SU-DHL-6 (cell line): ENCODE data around the gene MREG.
A peak's percentile ranks its signal among the peaks of the same experiment; 100 is the strongest.

Experiments
- H2AFZ ChIP-seq: fragments of 200-600 bp; sonication (generic); 2 replicates; pipeline ENCODE4 v1.6.1; 2014; ENCODE audit warnings: low read depth, mild to moderate bottlenecking, moderate library complexity, mixed read lengths, antibody characterized with exemption, low read length; ENCODE audit not compliant: severe bottlenecking
- H3F3A ChIP-seq: fragments of 200-600 bp; shearing (Covaris generic); 2 replicates; pipeline ENCODE4 v1.6.0; 2016; ENCODE audit warnings: antibody characterized with exemption, mild to moderate bottlenecking; ENCODE audit not compliant: insufficient read depth
- H3K27ac ChIP-seq: fragments of 200-600 bp; sonication (generic); 2 replicates; pipeline ENCODE4 v1.5.1; 2016; ENCODE audit warnings: low read depth, mild to moderate bottlenecking, low read length, moderate library complexity, mixed read lengths
- H3K27me3 ChIP-seq: fragments of 200-600 bp; sonication (generic), shearing (Covaris generic); 2 replicates; pipeline ENCODE4 v1.6.0; 2014; ENCODE audit warnings: mild to moderate bottlenecking, low read length
- H3K36me3 ChIP-seq: fragments of 200-600 bp; sonication (generic); 2 replicates; pipeline ENCODE4 v1.6.1; 2014; ENCODE audit warnings: mild to moderate bottlenecking, low read length, mixed read lengths
- H3K4me2 ChIP-seq: fragments of 300-600, 200-600 bp; shearing (Covaris generic), sonication (generic); 2 replicates; pipeline ENCODE4 v1.6.0; 2014; ENCODE audit warnings: low read length, low read depth, mild to moderate bottlenecking; ENCODE audit not compliant: poor library complexity, severe bottlenecking
- H3K4me3 ChIP-seq: fragments of 200-600 bp; sonication (generic); 2 replicates; pipeline ENCODE4 v1.5.1; 2014; ENCODE audit warnings: antibody characterized with exemption, low read length, mild to moderate bottlenecking, mixed read lengths; ENCODE audit not compliant: insufficient read depth, poor library complexity, severe bottlenecking
- H3K79me2 ChIP-seq: fragments of 200-600 bp; sonication (generic); 2 replicates; pipeline ENCODE4 v1.6.1; 2014; ENCODE audit warnings: mild to moderate bottlenecking, low read length, moderate library complexity; ENCODE audit not compliant: insufficient read depth
- H3K9ac ChIP-seq: fragments of 200-600 bp; sonication (generic); 2 replicates; pipeline ENCODE4 v1.7.0; 2014; ENCODE audit warnings: mild to moderate bottlenecking, low read length
- H3K9me2 ChIP-seq: fragments of 200-600 bp; sonication (generic); replicated peaks from 2 replicates; pipeline ENCODE4 v1.6.1; 2014; ENCODE audit warnings: low read length; ENCODE audit not compliant: insufficient read depth
- H3K9me3 ChIP-seq: fragments of 200-600 bp; sonication (generic); 2 replicates; pipeline ENCODE4 v1.6.1; 2014; ENCODE audit warnings: low read length, mixed read lengths; ENCODE audit not compliant: insufficient read depth
- H4K20me1 ChIP-seq: fragments of 200-600 bp; sonication (generic); 2 replicates; pipeline ENCODE4 v1.6.1; 2014; ENCODE audit warnings: low read depth, mild to moderate bottlenecking, antibody characterized with exemption, low read length, moderate library complexity, mixed read lengths
- EZH2phosphoT487 ChIP-seq: fragments of 200-600 bp; sonication (generic), shearing (Covaris generic); conservative IDR thresholded peaks from 2 replicates; pipeline ENCODE4 v1.6.1; 2018; ENCODE audit warnings: mild to moderate bottlenecking, antibody characterized with exemption, low read length, moderate library complexity, mixed read lengths
- TF ChIP-seq, protein P1 (sequence below): fragments of 200-600 bp; sonication (generic); IDR thresholded peaks from one replicate; pipeline ENCODE4 v1.5.1; 2017; ENCODE audit warnings: antibody characterized with exemption, mild to moderate bottlenecking, low read length, moderate library complexity; ENCODE audit not compliant: insufficient read depth, poor library complexity, severe bottlenecking

The MREG gene

DNA sequence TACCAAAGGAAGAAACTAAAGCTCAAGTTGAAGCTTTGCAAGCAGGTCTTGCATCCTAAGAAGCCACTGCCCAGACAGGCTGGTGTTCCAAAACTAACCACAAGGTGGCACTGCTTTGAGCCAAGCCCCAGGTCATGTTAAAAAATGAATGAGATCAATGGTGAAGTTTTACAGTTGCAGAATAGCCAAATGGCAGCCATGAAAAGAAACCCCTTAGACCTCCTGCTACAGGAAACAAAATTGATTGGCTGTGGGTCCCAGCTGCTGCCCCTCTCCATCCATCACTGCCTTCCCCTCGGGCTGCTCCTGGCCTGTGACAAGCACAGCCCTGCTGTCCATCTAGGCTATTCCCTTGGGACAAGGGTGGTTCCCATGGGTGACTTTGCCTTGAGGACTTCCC is 20.7 kb upstream of the MREG start:
- TF ChIP-seq, protein P1, sequence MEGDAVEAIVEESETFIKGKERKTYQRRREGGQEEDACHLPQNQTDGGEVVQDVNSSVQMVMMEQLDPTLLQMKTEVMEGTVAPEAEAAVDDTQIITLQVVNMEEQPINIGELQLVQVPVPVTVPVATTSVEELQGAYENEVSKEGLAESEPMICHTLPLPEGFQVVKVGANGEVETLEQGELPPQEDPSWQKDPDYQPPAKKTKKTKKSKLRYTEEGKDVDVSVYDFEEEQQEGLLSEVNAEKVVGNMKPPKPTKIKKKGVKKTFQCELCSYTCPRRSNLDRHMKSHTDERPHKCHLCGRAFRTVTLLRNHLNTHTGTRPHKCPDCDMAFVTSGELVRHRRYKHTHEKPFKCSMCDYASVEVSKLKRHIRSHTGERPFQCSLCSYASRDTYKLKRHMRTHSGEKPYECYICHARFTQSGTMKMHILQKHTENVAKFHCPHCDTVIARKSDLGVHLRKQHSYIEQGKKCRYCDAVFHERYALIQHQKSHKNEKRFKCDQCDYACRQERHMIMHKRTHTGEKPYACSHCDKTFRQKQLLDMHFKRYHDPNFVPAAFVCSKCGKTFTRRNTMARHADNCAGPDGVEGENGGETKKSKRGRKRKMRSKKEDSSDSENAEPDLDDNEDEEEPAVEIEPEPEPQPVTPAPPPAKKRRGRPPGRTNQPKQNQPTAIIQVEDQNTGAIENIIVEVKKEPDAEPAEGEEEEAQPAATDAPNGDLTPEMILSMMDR = peak; percentile 80
- no peak for TF ChIP-seq EZH2phosphoT487

DNA sequence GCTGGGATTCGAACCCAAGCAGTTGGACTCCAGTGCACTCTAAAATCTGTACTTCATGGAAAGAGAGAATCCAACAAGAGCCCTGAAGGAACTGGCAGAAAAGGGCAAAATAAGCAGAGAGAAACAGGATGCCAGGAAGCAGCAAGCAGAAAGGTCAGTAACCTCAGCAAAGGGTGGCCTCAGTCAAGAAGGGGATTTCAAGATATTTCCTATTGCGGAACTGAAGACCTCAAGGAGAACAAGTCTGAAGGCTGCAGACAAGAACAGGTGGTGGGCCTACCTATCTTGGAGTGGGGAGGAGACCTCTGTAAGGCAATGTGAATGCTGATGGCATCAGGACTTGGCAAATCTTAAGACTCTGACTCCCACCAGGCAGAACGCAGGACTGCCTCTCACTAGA is 20.1 kb upstream of the MREG start:
- no peak overlapping the region for H3K4me2 ChIP-seq
- H4K20me1 ChIP-seq = no peaks in the 10 kb centered on the region
- H3K9me3 ChIP-seq = no peaks in the 10 kb centered on the region
- no peak overlapping the region for H2AFZ ChIP-seq
- H3K27me3 ChIP-seq = no peaks in the 10 kb centered on the region
- no peaks in the 10 kb centered on the region for H3K79me2 ChIP-seq
- no peak overlapping the region for H3K4me3 ChIP-seq
- no peak for TF ChIP-seq EZH2phosphoT487
- TF ChIP-seq, protein P1 = no peak
- no peak overlapping the region for H3K9ac ChIP-seq
- no peaks in the 10 kb centered on the region for H3F3A ChIP-seq
- H3K9me2 ChIP-seq = no peaks in the 10 kb centered on the region
- H3K36me3 ChIP-seq = no peaks in the 10 kb centered on the region
- H3K27ac ChIP-seq = no peak overlapping the region

More for the DNA sequence above, 20.7 kb upstream of the MREG start:
- no peak overlapping the region for H3K27ac ChIP-seq
- no peak overlapping the region for H3K4me2 ChIP-seq
- H3K9me3 ChIP-seq = no peaks in the 10 kb centered on the region
- no peak overlapping the region for H2AFZ ChIP-seq
- H3K9me2 ChIP-seq = no peaks in the 10 kb centered on the region
- H3K27me3 ChIP-seq = no peaks in the 10 kb centered on the region
- no peak overlapping the region for H3K4me3 ChIP-seq
- H3K36me3 ChIP-seq = no peaks in the 10 kb centered on the region
- H4K20me1 ChIP-seq = no peaks in the 10 kb centered on the region
- no peak overlapping the region for H3K9ac ChIP-seq
- H3K79me2 ChIP-seq = no peaks in the 10 kb centered on the region
- H3F3A ChIP-seq = no peaks in the 10 kb centered on the region

DNA sequence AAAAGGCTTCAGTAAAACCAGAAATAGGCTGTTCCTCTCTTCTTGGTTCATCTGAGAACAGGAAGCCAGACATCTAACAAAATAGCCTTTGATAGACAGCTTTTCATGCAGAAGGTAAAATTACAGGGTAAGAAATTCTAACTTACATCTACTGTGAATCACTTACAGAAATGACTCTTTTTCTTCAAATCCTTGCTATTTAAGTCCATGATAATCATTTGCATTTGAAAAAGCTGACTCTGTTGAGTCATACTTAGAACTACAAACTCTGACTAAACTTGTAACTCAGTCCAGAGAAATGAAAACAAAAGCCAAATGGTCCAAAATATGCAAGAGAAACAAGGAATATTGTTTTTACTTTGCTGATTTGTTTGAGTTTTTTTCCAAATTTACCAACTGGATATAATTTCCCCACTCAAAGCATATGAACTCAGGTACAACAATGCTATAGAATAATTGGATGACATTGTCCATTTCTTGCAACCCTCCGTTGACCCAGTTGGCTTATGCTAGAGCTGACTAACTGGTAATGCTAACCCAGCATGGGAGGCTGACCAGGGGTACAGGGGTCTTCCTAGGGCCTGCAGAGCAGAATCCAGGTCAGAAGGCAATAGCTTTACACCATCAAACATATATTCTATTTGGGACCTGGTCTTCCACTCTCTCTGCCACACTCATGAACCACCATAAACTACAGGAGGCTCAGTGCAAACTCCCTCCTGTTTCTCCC is 18.8 kb upstream of the MREG start:
- Histone ChIP-seq H3K9ac (no peak overlapping the region), H3K36me3 (no peaks in the 10 kb centered on the region), H3K27ac (no peak overlapping the region), H2AFZ (no peak overlapping the region), H4K20me1 (no peaks in the 10 kb centered on the region), H3F3A (no peaks in the 10 kb centered on the region), H3K9me2 (no peaks in the 10 kb centered on the region), H3K4me2 (no peak overlapping the region), H3K9me3 (no peaks in the 10 kb centered on the region), H3K4me3 (no peak overlapping the region), H3K27me3 (no peaks in the 10 kb centered on the region), H3K79me2 (no peaks in the 10 kb centered on the region)
- TF ChIP-seq EZH2phosphoT487 = no peak
- TF ChIP-seq, protein P1 = no peak
